Measurements from ENCODE around the gene TM9SF4.

Gene TM9SF4

DNA sequence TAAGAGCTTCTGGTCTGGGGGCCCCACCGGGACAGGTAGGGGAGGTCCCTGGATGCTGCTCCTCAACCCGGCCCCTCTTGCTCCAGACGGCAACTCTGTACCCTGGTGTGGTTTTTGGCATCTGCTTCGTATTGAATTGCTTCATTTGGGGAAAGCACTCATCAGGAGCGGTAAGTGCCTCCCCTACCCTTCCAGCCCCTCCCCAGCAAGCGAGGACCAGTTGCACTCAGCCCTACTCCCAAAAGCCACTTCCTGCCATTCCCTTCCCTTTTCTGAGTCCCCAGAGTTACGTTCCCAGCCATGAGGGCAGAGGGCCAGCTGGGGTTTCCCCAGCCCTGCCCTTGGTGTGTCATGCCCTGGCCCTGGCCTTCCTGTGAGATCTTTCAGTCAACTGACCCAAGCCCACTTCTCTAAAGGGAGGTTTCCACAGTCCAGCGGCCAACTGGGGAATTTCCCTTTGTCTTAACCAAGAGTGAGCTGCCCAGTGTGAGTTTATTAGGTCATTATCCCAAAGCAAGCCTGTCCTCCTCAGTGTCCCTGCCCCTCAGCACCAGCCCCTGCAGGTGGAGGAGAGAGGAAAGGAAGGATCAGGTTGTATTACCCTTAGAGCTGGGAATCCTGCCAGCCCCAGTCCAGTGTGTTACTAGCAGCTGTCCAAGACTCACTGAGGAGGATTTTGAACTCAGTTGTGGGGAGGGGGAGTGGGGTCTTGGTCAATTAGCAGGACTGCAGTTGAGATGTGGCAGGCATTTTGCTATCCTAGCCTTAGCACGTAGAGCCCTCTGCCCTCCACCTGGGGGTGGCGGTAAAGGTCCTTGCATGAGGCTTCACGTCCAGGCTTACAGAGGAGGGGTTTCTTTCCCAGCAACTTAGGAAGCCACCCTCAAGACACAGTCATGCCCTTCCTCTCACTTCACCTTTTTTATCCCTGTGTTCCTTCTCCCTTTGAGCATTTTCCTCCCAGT lies 45.8 kb downstream of the TM9SF4 start:
- no peak for TF ChIP-seq POLR2A (IDR thresholded peaks at IDR 0.05; ENCODE audit: extremely low read depth, insufficient read length)
- TF ChIP-seq, protein P1, sequence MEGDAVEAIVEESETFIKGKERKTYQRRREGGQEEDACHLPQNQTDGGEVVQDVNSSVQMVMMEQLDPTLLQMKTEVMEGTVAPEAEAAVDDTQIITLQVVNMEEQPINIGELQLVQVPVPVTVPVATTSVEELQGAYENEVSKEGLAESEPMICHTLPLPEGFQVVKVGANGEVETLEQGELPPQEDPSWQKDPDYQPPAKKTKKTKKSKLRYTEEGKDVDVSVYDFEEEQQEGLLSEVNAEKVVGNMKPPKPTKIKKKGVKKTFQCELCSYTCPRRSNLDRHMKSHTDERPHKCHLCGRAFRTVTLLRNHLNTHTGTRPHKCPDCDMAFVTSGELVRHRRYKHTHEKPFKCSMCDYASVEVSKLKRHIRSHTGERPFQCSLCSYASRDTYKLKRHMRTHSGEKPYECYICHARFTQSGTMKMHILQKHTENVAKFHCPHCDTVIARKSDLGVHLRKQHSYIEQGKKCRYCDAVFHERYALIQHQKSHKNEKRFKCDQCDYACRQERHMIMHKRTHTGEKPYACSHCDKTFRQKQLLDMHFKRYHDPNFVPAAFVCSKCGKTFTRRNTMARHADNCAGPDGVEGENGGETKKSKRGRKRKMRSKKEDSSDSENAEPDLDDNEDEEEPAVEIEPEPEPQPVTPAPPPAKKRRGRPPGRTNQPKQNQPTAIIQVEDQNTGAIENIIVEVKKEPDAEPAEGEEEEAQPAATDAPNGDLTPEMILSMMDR (IDR thresholded peaks at IDR 0.05; ENCODE audit: low read depth, low read length) = peak; percentile 59
- TF ChIP-seq MYC (IDR thresholded peaks at IDR 0.05; ENCODE audit: low read depth, low read length) = peak; percentile 81
- TF ChIP-seq, protein P2, sequence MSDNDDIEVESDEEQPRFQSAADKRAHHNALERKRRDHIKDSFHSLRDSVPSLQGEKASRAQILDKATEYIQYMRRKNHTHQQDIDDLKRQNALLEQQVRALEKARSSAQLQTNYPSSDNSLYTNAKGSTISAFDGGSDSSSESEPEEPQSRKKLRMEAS (IDR thresholded peaks at IDR 0.05; ENCODE audit: low read depth, low read length) = peak; percentile 56
- no peak overlapping the region for H3K4me3 ChIP-seq (ENCODE audit: low read depth, low read length)

DNA sequence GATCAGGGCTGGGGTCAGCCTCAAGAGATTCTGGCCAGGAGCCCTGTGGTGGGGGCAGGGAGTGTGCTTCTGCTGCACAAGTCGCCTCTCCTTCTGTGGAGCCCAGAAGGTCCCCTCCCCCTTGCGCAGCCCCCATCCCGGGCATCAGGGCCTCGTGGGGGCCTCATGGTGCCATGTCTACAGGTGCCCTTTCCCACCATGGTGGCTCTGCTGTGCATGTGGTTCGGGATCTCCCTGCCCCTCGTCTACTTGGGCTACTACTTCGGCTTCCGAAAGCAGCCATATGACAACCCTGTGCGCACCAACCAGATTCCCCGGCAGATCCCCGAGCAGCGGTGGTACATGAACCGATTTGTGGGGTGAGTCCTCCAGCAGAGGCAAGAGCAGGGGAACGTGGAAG lies 48.1 kb downstream of the TM9SF4 start:
- no peak for DNase-seq (ENCODE audit: low read depth)
- TF ChIP-seq POLR2A (IDR thresholded peaks at IDR 0.05; ENCODE audit: extremely low read depth, insufficient read length) = no peak
- TF ChIP-seq, protein P2 (IDR thresholded peaks at IDR 0.05; ENCODE audit: low read depth, low read length) = no peak
- TF ChIP-seq, protein P1 (IDR thresholded peaks at IDR 0.05; ENCODE audit: low read depth, low read length) = no peak
- no peak for TF ChIP-seq MYC (IDR thresholded peaks at IDR 0.05; ENCODE audit: low read depth, low read length)

More for the DNA sequence above, 45.8 kb downstream of the TM9SF4 start:
- peak; percentile 95 for DNase-seq (ENCODE audit: low read depth)

DNA sequence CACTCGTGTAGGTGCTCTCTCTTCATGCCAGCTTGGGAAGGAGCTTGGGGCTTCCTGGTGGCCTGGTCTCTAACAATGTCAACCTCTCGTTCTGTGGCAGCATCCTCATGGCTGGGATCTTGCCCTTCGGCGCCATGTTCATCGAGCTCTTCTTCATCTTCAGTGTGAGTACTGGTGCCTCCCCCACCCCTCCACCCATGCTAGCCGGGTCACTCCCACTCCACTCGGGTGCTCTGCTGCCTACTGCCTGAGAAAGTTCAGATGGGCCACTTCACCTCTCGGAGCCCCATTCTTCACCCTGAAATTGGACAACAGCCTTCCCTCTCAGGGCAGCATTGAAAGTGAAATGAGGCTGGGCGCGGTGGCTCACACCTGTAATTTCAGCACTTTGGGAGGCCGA lies 48.8 kb downstream of the TM9SF4 start:
- H3K4me3 ChIP-seq (ENCODE audit: low read depth, low read length) = no peak overlapping the region
- TF ChIP-seq POLR2A (IDR thresholded peaks at IDR 0.05; ENCODE audit: extremely low read depth, insufficient read length) = no peak
- TF ChIP-seq, protein P2 (IDR thresholded peaks at IDR 0.05; ENCODE audit: low read depth, low read length) = no peak
- no peak for TF ChIP-seq MYC (IDR thresholded peaks at IDR 0.05; ENCODE audit: low read depth, low read length)
- TF ChIP-seq, protein P1 (IDR thresholded peaks at IDR 0.05; ENCODE audit: low read depth, low read length) = no peak
- no peak for DNase-seq (ENCODE audit: low read depth)

More for the DNA sequence above, 48.1 kb downstream of the TM9SF4 start:
- H3K4me3 ChIP-seq (ENCODE audit: low read depth, low read length) = no peak overlapping the region

DNA sequence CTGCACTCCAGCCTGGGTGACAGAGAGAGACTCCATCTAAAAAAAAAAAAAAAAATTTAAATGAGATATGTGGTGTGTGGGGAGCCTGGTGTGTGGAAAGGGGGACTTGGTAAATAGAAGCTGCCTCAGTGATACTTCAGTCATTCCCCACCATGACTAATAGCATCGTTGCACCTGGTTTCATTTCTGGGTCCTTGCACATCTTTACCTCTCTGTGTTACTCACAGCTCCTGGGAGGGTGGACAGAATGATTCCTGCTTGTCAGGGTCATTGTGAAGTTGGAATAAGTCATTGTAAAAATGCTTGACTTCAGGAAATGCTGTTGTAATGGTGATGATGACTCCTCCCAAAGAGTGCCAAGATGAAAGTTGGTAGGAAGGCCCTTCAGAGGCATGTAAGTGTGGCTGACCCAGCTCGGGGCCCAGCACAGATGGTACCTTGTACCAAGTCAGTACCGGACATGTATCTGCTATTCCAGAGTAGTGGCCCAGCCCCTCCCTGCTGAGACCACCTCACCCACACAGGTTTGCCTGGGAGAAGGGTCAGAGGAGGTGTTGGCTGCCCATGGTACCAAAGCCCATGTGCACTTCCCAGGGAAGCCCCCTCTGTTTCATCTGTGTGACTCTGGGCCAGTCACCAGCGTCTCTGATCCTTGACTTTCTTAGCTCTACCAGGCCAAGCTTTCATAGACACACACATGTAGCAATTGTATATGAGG lies 49.6 kb downstream of the TM9SF4 start:
- TF ChIP-seq POLR2A (IDR thresholded peaks at IDR 0.05; ENCODE audit: extremely low read depth, insufficient read length) = no peak
- TF ChIP-seq, protein P2 (IDR thresholded peaks at IDR 0.05; ENCODE audit: low read depth, low read length) = no peak
- TF ChIP-seq MYC (IDR thresholded peaks at IDR 0.05; ENCODE audit: low read depth, low read length) = no peak
- TF ChIP-seq, protein P1 (IDR thresholded peaks at IDR 0.05; ENCODE audit: low read depth, low read length) = no peak
- H3K4me3 ChIP-seq (ENCODE audit: low read depth, low read length) = no peak overlapping the region
- DNase-seq (ENCODE audit: low read depth) = no peak

DNA sequence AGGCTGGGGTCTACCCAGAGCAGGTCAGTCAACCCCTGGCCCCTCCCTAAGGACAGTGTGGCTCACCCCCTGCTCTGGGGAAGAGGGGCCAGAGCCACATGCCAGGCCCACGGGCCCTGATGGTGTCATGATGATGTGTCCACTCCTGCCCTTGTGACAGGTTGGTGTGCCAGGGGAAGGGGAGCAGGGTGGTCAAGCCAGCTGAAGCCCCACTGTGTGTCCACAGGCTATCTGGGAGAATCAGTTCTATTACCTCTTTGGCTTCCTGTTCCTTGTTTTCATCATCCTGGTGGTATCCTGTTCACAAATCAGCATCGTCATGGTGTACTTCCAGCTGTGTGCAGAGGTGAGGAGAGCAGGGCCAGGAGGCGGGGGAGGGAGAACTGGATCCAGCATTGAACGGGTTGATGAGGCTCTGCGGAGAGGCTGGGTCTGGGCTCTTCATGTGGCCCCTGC lies 50.3 kb downstream of the TM9SF4 start:
- TF ChIP-seq MYC (IDR thresholded peaks at IDR 0.05; ENCODE audit: low read depth, low read length) (no peak), POLR2A (IDR thresholded peaks at IDR 0.05; ENCODE audit: extremely low read depth, insufficient read length) (no peak)
- TF ChIP-seq, protein P1 (IDR thresholded peaks at IDR 0.05; ENCODE audit: low read depth, low read length) = no peak
- TF ChIP-seq, protein P2 (IDR thresholded peaks at IDR 0.05; ENCODE audit: low read depth, low read length) = no peak

More for the DNA sequence above, 50.3 kb downstream of the TM9SF4 start:
- no peak for DNase-seq (ENCODE audit: low read depth)
- H3K4me3 ChIP-seq (ENCODE audit: low read depth, low read length) = no peak overlapping the region

Data from NB4 (cell line).